Psoas muscle (tissue), 8 donors: ENCODE results near the gene GJC2. TPM values are rescaled to one million over a fixed set of nuclear protein-coding genes. Genes with fewer than 3 reads are reported as not detected.

ENCODE experiments used
- ATAC-seq, 4 donors: fragments of 200-7000 bp; cut with Tn5 transposase; one replicate each; pipeline ENCODE4 v1.9.1; 2020; ENCODE audit warnings: moderate library complexity in 3 of 4, mild to moderate bottlenecking in 2 of 4
- DNase-seq, 2 donors: peaks; one replicate each; pipeline ENCODE4 v3.0.0-alpha.2; 2020
- H3K27ac ChIP-seq: fragments of 200-600 bp; one replicate; pipeline ENCODE4 v1.8.0; 2022
- H3K27me3 ChIP-seq, 3 donors: fragments of 200-600 bp in 1 of 3; one replicate each; pipeline versions ENCODE4 v1.6.1 to v1.8.0; 2013 to 2022; ENCODE audit warnings: low read length in 2 of 3, mild to moderate bottlenecking in 2 of 3, moderate library complexity in 1 of 3; ENCODE audit not compliant: insufficient read depth in 3 of 3
- H3K36me3 ChIP-seq, 2 donors: fragments of 200-600 bp in 1 of 2; one replicate each; pipeline versions ENCODE4 v1.6.1 to v1.8.0; 2013 to 2022; ENCODE audit warnings: low read depth in 1 of 2, mild to moderate bottlenecking in 1 of 2, moderate library complexity in 1 of 2; ENCODE audit not compliant: insufficient read depth in 1 of 2
- H3K4me1 ChIP-seq: fragments of 200-600 bp; one replicate; pipeline ENCODE4 v1.8.0; 2022
- H3K4me3 ChIP-seq: fragments of 200-600 bp; one replicate; pipeline ENCODE4 v1.8.0; 2022; ENCODE audit warnings: mild to moderate bottlenecking
- H3K9me3 ChIP-seq: fragments of 200-600 bp; one replicate; pipeline ENCODE4 v1.8.0; 2022
- CTCF ChIP-seq: fragments of 200-600 bp; IDR thresholded peaks from one replicate; pipeline ENCODE4 v1.8.0; 2022; ENCODE audit warnings: antibody characterized with exemption
- WGBS, 3 donors: extraction: QIAGEN DNeasy Blood & Tissue Kit; methylation state at CpG; one replicate each; pipeline versions ENCODE4 v1.1.6 to v1.1.7; 2013; 5-methylcytosine and 5-hydroxymethylcytosine counted together
- intact Hi-C, 2 donors: fragments of 100-400 bp; cut with DNase I; formaldehyde crosslinking; loops; one replicate each; pipeline versions ENCODE4 v1.11.0 to v1.14.2; 2022
- polyA plus RNA-seq, 3 donors: library from polyadenylated mRNA; stranded (reverse); fragments of 200-250 nt; gene quantifications; one replicate each; pipeline ENCODE4 v1.2.3, GENCODE V29; 2013
- total RNA-seq, 4 donors: library from RNA; stranded (reverse); fragmentation: NEBNext Ultra II Directional in 2 of 4; extraction: Animal tissue kit (Norgen Biotek cat#: 25700) in 2 of 4; gene quantifications; one replicate each; pipeline versions ENCODE4 v1.2.1 to v1.2.4, GENCODE V29; 2021 to 2023
- donor health status: healthy with polysubstance abuse.
- donor health status: DM: no; HTN: no; CAD: no; lungs with moderate emphysema.
- donor health status: Bipolar disorder and iron deficiency.
- donor health status: healthy.
- donor health status: DM: yes; HTN: yes; CAD: no.
- donor health status: DM: no; HTN: no; CAD: no.
- donor health status: DM: no; HTN: no; CAD: no.
- donor health status: DM: yes; HTN: yes; CAD: no.

Gene GJC2
- total and polyA plus RNA-seq, 7 donors: 0.19 to 0.92 (median 0.40) TPM

- Histone ChIP-seq H3K4me3 (peak within 1 kb of the TSS; percentile 82), H3K36me3 (peaks cover 0 to 54% of the 10 kb centered on the region in 2 donors), H3K27ac (peak within 1 kb of the TSS; percentile 85), H3K9me3 (no peaks in the 10 kb centered on the region), H3K4me1 (peaks cover 23% of the 10 kb centered on the region), H3K27me3 (no peaks in the 10 kb centered on the region)
- 0 to 1% (median 0%) methylated on average over 81 to 104 of the region's 104 CpGs for WGBS, 3 donors
- no peak for TF ChIP-seq CTCF
- intact Hi-C loops: loop anchor here in 1 of 2 donors (2.0 kb wide), 1 partner anchor 18 kb away; no protein-coding TSS in a partner anchor
- ATAC-seq (peak; percentile 85 to 91 (median 86)), DNase-seq (peak; percentile 95 to 97)
Observed at GRCh38 chr1:228102791-228103620, 46.7 kb upstream of the GJC2 start, which contains the start of gene C1orf35. Gene C1orf35 (minus strand): TSS chr1:228103325. CDS start chr1:228103227, 98 bp downstream.

GRCh38 chr1:228104526-228105269 lies 45.0 kb upstream of the GJC2 start:
- intact Hi-C loops: no loop called here
- DNase-seq (peak in 1 of 2 donors; percentile 75), ATAC-seq (peak in 1 of 4 donors; percentile 14)
- H3K36me3 ChIP-seq: peaks cover 0 to 37% of the 10 kb centered on the region in 2 donors
- 33 to 57% (median 49%) methylated on average over 7 of the region's 7 CpGs for WGBS, 3 donors
- no peak overlapping the region for H3K4me3 ChIP-seq
- H3K9me3 ChIP-seq: no peaks in the 10 kb centered on the region
- peak overlapping the region; percentile 85 for H3K27ac ChIP-seq
- H3K4me1 ChIP-seq: peaks cover 29% of the 10 kb centered on the region
- no peak for TF ChIP-seq CTCF
- no peaks in the 10 kb centered on the region for H3K27me3 ChIP-seq

- Histone ChIP-seq H3K27me3 (no peaks in the 10 kb centered on the region), H3K4me1 (peaks cover 35% of the 10 kb centered on the region), H3K27ac (peak overlapping the region; percentile 23), H3K4me3 (no peak overlapping the region), H3K36me3 (peaks cover 0 to 29% of the 10 kb centered on the region in 2 donors), H3K9me3 (no peaks in the 10 kb centered on the region)
- ATAC-seq: no peak
- intact Hi-C loops: no loop called here
- TF ChIP-seq CTCF: no peak
- WGBS, 3 donors: 68 to 79% (median 70%) methylated on average over 9 of the region's 9 CpGs
- DNase-seq: no peak
Observed at GRCh38 chr1:228105270-228105995, 44.3 kb upstream of the GJC2 start.

GRCh38 chr1:228105996-228106799 lies 43.5 kb upstream of the GJC2 start:
- Histone ChIP-seq H3K4me1 (peaks cover 35% of the 10 kb centered on the region), H3K27me3 (no peaks in the 10 kb centered on the region), H3K9me3 (no peaks in the 10 kb centered on the region), H3K4me3 (no peak overlapping the region), H3K27ac (no peak overlapping the region), H3K36me3 (peaks cover 0 to 22% of the 10 kb centered on the region in 2 donors)
- 80 to 85% (median 83%) methylated on average over 8 of the region's 8 CpGs for WGBS, 3 donors
- ATAC-seq: no peak
- no peak for TF ChIP-seq CTCF
- intact Hi-C loops: no loop called here
- no peak for DNase-seq
